Superior temporal gyrus (tissue), 1 donor: ENCODE data around the gene NELFB.

Experiments
- DNase-seq: peaks from one replicate; pipeline ENCODE4 v3.0.0-alpha.2; 2016; ENCODE audit errors: extremely low spot score

The NELFB gene

DNA sequence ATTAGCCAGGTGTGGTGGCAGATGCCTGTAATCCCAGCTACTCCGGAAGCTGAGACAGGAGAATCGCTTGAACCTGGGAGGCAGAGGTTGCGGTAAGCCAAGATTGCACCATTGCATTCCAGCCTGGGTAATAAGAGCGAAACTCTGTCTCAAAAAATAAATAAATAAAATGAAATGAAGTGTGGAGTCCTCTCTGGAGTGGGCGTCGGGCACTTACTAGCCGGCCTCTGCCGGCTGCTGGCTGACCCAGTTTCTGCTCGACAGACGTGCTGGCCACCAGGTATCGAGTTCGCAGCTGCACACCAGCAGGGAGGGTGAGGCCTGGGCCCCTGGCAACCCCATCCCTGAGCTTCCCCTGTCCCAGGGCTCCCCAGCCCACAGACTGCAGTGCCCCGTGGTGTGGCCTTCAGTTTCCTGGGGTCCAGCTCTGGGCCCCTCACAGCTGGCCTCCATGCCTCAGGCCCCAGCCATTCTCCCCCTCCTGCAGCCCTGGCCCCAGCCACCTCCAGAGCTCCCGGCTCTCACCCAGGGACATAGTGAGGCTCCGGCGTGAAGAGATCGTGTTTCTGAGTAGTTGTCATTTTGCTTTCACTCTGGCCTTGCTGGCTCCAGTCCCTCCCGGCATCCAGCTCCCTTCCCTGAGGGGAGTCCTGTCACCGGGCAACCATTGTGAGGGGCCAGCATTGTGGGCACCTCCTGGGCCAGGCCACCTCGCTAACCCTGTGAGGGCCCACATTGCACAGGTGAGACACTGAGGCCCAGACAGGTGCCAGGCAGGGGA is 7.8 kb upstream of the NELFB start:
- DNase-seq = no peak

DNA sequence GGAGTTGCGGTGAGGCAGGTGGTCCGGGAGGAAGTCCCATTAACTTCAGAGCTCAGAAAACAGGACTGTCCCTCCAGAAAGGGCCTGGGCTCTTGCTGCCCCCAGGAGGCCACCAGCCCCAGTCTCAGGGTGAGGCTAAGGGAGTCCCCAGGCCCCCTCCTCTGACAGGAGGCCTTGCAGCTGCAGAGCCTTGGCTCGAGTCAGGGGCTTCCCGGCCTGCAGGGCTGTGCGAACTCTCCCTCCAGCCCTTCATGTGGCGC is 7.3 kb upstream of the NELFB start:
- DNase-seq = no peak

DNA sequence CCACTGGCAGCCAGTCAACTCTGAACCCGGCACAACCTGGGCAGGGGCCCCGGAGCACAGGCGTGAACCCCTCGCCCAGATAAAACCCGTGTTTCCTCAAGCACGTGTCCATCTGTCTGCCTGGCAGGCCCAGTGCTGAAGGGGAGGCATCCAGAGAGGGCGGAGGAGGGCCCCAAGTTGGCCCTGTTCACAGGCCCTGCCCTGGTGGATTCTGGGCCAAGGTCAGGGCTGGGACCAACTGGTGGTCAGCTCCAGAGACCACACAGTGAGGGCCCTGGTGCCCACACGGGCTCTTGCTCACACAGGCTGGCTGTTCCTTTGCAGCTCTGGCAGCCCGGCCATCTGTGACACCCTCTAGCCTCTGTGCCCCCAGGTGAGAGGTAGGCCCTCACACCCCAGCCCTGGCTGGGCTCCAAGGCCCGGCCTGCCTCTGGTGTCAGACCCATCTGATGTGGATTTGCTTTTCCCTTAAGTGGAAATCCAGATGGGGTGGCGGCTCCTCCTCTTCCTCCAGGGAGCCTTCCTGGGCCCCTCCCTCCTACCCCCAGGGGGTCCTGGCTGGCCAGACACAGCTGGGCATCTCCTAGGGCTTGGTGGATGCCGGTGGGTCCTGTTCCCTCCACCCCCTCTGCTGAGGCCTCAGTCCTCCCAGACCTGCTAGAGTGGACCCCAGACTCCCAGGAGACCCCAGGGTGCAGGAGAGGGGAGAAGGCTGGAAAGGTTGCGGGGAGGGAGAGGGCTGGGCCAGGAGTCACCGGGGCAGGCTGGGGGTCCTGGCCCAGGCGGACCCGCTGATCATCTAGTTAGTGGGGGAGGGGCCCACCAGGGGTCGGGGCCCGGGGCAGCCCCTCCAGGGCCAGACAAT is 4.6 kb upstream of the NELFB start:
- DNase-seq = no peak

DNA sequence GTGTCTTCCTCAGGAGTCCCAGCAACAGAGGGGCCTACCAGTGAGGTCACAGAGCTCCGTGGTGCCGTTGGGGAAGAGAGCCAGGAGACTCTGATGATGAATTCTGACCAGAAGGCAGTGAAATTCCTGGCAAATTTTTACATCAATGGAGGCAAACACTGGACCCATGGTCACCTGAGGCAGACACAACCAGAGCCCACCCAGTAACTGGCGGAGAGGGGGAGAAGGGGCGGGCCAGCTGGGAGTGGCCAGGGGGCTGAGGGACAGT is 4.0 kb upstream of the NELFB start, which contains the start of gene STPG3:
Gene STPG3, plus strand, starts transcription at position 93 of the 268 bp plus-strand sequence. Its CDS starts 1 bp downstream, at position 94.
- DNase-seq = no peak

DNA sequence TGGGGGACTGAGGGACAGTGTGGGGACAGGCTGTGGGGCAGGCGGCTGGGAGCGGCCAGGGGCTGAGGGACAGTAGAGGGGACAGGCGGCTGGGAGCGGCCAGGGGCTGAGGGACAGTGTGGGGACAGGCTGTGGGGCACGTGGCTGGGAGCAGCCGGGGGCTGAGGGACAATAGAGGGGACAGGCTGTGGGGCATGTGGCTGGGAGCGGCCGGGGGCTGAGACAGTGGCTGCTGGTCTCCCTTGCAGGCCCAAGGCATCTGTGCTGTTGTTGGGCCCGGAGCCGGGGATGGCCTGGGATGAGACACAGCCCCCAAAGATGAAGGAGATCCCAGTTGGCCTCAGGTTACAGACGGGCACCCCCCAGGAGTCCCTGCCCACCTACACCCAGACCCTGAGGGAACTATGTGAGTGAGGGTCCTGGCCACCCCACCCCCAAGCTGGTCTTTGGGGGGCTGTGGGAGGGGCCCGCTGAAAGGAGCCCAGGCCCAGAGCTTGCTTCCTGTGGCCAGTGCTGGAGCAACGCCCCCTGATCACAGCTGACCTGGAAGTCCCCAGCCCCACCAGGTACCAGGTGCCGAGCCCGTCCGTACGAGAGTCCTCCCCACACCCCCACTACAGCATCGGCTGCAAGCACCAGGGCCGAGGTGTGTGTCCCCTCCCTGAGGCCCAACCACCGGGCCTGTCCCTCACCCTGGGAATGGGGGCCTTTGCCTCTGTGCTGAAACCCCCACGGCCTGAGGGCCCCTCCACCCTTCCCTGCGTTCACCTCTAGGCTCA is 3.4 kb upstream of the NELFB start:
- no peak for DNase-seq

DNA sequence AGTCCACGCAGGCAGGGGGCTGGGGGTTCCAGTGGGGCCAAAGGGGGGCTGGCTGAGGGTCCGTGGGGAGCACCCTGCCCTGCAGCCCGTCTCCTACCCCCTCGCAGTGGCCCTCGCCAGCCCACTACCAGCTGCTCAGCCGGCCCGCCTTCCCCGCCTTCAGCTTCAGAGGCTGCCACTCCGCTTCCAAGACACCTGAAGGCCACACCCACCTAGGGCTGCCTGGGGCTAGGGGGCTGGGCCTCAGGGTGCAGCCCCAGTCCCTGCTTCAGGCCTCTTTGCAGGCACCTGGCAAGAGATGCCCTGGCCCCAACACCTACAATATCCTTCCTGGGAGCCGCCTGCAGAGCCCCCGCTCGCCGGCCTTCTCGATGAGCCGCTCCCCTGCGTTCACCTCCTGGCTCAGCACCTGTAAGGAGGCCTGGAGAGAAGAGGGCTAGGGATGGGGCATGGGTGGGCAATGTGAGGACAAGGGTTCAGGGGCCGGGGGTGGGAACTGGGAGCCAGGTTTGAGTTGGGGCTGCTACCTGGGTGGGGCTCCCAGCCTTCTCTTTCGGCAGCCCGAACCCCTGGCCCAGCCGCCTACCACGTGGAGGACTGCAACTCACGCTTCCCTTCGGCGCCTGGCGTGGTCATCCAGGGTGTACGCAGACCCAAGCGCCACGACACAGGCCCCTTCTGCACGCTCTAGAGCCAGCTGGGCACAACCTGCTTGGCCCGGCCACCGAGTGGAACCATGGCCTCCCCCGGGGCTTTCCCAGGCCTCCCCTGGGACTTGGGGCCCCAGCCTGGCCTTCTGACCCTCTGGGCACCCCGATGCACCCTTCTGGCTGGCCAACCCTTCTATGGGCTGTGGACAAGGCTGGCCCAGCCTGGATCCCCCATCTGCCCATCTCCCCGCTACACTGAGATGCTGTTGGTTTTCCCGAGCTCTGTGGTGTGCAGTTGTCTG is 2.3 kb upstream of the NELFB start:
- no peak for DNase-seq

DNA sequence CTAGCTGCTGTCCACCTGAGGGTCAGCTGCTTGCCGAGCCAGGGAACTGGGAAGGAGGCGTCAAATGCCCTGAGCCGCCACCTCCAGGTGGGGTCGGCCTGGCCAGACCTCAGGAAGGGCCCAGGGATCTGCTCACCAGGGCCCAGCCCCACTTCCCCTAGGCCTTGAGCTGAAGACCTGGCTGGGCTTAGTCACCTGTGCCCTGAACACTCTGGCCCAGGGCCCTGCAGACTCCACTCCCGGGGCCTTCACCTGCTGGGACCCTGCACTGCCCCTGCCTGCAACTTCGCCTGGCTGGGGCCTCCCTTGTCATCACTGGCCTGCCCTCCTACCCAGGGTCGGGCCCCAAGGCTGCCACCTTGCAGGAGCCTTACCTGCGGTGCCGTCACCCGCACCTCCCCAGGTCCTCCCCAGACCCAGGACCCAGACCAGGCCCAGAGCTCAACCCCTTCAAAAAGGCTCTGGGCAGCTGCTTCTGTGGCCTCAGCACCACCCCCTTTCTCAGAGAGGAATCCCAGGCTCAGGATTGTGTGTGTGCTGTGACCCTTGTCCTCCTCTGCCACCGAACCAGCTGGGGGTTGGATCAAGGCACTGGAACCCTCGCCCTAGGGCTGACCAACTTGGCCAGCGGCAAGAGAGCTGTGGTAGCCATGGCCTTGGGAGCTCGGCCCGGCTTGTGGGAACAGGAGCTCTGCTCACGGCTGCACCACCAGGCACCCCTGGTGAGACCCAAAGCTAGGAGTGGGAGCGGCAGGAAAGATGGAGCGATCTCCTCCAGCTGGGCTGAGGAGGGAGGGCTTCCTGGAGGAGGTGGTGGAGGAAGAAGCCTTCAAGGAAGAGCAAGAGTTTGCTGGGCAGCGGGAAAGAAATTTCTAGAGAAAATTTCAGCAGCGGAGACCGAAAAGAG is 1.2 kb upstream of the NELFB start:
- no peak for DNase-seq

DNA sequence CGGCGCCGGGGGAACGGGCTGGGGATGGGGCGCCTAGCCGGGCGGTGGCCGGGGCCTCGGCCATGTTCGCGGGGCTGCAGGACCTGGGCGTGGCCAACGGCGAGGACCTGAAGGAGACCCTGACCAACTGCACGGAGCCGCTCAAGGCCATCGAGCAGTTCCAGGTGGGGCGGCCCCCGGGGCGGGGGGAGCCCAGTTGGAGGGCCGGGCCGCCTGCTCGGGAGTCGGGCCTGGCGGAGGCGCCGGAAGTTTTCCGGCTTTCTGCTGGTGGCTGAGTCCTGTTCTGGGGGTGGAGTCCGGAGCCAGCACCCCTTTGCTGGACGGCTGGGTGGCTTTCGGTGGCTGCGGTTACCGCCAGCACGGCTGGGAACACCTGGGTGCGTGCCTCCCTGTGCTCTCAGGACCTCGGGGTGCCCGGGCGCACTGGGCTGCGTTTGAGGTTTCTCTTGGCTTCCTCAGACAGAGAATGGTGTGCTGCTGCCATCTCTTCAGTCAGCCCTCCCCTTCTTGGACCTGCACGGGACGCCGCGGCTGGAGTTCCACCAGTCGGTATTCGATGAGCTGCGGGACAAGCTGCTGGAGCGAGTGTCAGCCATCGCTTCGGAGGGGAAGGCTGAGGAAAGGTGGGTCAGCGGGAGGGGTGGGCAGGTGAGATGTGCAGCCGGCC is 454 bp downstream of the NELFB start:
- DNase-seq = peak; percentile 7

DNA sequence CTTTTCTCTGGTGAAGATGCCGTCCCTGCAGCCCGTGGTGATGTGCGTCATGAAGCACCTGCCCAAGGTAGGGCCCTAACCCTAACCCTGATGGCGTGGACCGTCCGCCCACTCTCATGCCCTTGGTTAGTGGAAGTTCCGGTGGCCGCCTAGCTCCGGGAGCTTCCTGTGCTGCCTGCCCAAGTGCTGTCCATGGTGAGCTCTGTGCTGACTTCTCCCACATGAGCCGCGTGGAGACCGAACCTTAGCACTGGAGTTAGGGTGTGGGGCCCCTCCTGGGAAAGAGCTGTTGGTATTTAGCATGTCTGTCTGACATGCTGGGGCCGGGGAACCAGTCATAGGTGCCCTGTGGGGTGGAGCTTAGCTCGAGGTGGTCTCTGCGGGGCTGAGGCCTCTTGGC is 1.2 kb downstream of the NELFB start:
- DNase-seq = no peak

DNA sequence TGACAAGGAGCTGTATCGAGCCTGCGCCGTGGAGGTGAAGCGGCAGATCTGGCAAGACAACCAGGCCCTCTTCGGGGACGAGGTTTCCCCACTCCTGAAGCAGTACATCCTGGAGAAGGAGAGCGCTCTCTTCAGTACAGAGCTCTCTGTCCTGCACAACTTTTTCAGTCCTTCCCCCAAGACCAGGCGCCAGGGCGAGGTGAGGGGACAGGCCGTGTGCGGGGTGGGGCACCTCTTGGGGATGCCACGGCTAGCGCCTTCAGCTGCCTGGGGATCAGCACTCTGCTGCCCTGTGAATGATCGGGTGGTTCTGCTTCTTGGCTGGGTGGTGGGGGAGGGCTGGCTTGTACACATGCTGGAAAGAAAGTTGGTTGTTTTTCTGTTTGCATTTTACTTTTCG is 1.7 kb downstream of the NELFB start:
- no peak for DNase-seq

DNA sequence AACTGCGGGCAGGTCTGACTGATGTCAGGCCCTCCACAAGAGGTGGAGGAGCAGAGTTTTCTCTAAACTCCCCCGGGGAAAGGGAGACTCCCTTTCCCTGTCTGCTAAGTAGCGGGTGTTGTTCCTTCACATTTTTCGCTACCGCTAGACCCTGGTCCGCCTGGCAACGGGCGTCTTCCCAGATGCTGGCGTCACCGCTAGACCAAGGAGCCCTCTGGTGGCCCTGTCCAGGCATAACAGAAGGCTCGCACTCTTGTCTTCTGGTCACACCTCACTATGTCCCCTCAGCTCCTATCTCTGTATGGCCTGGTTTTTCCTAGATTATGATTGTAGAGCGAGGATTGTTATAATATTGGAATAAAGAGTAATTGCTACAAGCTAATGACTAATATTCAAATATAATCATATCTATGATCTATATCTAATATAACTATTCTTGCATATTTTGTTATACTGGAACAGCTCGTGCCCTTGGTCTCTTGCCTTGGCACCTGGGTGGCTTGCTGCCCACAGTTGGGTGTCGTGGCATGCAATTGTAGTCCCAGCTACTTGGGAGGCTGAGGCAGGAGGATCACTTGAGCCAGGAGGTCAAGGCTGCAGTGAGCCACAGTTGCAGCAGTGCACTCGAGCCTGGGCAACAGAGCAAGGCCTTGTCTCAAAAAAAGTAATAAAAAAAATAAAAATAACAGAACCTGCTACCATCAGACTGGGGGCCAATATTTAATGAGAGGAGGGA is 7.2 kb downstream of the NELFB start:
- DNase-seq = peak; percentile 23

DNA sequence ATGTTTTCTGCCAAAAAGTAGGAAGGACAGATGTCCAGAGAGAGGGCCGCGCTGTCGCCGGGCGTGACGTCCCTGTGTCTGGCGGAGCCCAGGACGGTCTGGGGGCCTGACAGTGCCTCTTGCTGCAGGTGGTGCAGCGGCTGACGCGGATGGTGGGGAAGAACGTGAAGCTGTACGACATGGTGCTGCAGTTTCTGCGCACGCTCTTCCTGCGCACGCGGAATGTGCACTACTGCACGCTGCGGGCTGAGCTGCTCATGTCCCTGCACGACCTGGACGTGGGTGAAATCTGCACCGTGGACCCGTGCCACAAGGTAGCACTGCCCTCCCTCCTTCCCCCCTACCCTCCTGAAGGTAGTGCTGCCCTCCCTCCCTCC is 7.8 kb downstream of the NELFB start:
- no peak for DNase-seq

DNA sequence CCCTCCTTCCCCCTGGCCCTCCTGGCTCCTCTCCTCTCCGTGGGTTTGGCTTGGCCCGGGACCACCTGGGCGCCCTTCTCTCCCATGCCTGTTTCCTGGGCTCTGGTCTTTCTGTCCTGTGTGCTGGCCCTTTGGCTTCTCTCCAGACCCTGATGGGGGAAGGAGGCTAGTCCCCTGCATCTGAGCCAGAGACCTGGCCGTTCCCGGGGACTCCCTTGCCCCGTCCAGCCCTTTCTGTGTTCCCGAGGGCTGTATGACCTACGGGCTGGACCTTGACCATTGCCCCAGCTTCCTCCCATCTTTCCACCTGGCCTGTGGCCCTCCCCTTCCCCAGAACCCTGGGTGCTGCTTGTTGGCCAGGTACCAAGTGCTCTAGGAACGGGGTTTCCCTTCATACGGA is 8.4 kb downstream of the NELFB start:
- no peak for DNase-seq

DNA sequence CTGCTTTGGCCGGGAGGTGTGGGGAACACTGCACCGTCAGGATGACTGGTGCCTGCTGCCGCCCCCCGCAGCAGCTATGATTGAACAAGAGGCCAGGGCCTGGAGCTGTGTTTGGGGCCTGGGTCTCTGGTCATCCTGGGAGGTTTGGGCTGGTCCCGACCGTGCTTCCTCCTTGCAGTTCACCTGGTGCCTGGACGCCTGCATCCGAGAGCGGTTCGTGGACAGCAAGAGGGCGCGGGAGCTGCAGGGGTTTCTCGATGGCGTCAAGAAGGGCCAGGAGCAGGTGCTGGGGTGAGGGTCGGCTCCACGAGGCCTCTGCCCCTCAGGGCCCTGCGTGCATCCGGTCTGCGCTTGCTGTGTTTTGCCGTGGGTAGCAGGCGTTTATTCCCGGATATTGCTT is 8.9 kb downstream of the NELFB start:
- no peak for DNase-seq

DNA sequence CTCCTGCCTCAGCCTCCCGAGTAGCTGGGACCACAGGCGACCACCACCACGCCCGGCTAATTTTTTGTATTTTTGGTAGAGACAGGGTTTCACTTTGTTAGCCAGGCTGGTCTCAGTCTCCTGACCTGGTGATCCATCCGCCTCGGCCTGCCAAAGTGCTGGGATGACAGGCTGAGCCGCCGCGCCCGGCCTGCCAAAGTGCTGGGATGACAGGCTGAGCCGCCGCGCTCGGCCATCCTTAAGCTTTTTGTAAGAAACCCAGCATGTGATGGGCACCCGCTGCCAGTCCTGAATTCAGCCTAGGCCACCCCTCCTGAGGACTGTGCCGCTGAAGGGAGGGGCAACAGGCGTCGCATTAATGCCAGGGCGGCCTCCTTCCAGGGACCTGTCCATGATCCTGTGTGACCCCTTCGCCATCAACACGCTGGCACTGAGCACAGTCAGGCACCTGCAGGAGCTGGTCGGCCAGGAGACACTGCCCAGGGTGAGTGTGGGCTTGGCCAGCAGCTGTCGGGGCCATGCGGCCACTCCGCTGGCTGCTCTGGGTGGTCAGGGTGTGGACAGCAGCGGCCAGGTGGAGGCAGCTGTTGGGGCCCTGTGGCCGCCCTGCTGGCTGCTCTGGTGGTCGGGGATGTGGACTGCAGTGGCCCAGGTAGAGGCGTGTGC is 10.5 kb downstream of the NELFB start:
- DNase-seq = no peak

DNA sequence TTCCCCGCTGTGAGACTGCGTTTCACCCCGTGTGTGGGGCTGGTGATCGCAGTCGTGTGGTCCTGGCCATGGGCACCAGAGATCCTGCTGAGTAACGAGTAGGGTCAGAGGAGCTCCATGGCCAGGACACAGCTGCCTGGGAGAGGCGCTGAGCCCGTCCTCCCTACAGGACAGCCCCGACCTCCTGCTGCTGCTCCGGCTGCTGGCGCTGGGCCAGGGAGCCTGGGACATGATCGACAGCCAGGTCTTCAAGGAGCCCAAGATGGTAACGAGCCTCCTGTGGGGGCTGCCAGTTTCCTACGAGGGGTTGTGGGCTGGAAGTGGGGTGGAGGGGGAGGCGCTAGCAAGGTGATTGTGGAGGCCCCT is 11.0 kb downstream of the NELFB start:
- DNase-seq = no peak

DNA sequence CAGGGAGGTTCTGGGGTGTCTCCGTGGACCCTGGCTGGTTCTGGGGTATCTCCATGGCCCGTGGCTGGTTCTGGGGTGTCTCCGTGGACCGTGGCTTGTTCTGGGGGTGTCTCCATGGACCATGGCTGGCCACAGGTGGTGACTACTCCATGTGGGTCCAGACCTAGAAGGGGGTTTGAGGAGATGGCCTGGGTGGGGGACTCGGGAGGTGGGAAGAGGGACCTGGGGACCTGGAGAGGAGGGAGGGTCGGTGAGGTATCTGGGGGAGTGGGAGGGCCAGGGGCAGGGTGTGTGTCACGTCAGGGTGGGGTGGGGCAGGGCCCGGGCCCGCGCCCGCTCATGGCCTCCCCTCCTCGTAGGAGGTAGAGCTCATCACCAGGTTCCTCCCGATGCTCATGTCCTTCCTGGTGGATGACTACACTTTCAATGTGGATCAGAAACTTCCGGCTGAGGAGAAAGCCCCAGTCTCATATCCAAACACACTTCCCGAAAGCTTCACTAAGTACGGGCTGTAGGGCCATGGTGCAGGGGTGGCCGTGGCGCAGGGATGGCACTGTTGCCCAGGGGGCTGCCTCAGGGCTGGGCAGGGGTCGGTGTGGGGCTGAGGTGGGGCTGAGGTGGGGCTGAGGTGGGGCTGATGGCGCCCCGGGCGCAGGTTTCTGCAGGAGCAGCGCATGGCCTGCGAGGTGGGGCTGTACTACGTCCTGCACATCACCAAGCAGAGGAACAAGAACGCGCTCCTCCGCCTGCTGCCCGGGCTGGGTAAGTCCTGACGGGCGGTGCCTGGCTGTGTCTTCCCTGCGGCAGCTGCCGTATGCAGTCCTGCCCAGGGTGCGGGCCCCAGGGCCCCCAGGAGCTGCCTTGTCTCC is 11.7 kb downstream of the NELFB start:
- DNase-seq = no peak

DNA sequence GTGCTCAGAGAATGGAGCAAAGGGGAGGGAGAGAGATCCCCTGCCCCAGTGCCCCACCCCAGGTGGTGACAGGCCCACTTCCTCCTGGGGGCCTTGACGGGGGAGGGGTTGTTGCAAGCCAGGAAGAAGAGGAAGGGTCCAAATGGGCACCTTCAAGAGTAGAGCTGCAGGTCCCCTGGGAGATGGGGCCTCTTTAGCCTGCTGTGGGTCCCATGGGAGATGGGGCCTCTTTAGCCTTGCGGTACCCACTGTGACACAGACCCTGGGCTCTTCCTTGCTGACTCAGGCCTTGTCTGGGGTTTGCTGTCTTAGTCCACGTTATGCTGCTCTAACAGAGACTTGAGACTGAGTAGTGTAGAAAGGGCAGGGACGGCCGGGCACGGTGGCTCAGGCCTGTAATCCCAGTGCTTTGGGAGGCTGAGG is 12.8 kb downstream of the NELFB start:
- no peak for DNase-seq
